K562 (cell line): ENCODE results near the gene VEGFA. TPM values are rescaled to one million over a fixed set of nuclear protein-coding genes. Genes with fewer than 3 reads are reported as not detected.

Source experiments
- ATAC-seq: fragments of 200-7000 bp; cut with Tn5 transposase; 3 replicates; pipeline ENCODE4 v1.9.1; 2020; ENCODE audit warnings: moderate library complexity
- BruUV-seq: library from RNA; stranded (reverse); fragments of 400-500 nt; replicated peaks from 2 replicates; lab custom pipeline; 2021; lab: Mats Ljungman, UMichigan
- CTCF ChIA-PET: fragments of 300-600 bp; formaldehyde crosslinking; extraction: SDS; loops from one replicate; lab custom pipeline; 2021; ENCODE audit warnings: low intra/inter-chr PET ratio; lab: Yijun Ruan, JAX
- POLR2A ChIA-PET: fragments of 300-600, 350-650 bp; sonication (Branson Sonifier 250); formaldehyde crosslinking; extraction: SDS; loops from one replicate; lab custom pipeline; 2021; ENCODE audit warnings: antibody characterized with exemption, inconsistent platforms; lab: Yijun Ruan, JAX
- DNase-seq, 4 experiments: peaks; one replicate each; pipeline versions ENCODE4 v3.0.0 to v3.0.0-alpha.2; 2011 to 2018; ENCODE audit warnings: low spot score in 3 of 4, mixed read lengths in 3 of 4; ENCODE audit errors: extremely low read depth in 1 of 4
- FAIRE-seq: peaks from 2 replicates; lab custom pipeline; 2011; peaks lifted over from hg19 to GRCh38; lab: Jason Lieb, UNC
- H2AFZ ChIP-seq: 2 replicates; pipeline ENCODE4 v1.6.0; 2011; ENCODE audit warnings: low read depth, low read length, control low read depth, inconsistent platforms
- H3K27ac ChIP-seq: fragments of 200-600 bp; 3 replicates; pipeline ENCODE4 v1.8.0; 2011; ENCODE audit warnings: low read depth, mild to moderate bottlenecking, control low read depth, inconsistent platforms, low read length, moderate library complexity, mixed read lengths; ENCODE audit errors: extremely low read depth
- H3K27me3 ChIP-seq, 2 experiments: fragments of 300-600 bp in 1 of 2; 2 replicates in 1 of 2; 3 replicates in 1 of 2; pipeline versions ENCODE4 v1.6.0 to v1.8.0; 2011; ENCODE audit warnings: inconsistent platforms in 2 of 2, low read length in 2 of 2, mild to moderate bottlenecking in 1 of 2, mixed read lengths in 1 of 2, moderate library complexity in 1 of 2; ENCODE audit not compliant: control insufficient read depth in 2 of 2, insufficient read depth in 2 of 2
- H3K36me3 ChIP-seq: fragments of 300-600 bp; 3 replicates; pipeline ENCODE4 v1.8.0; 2011; ENCODE audit warnings: mild to moderate bottlenecking, low read length, inconsistent platforms; ENCODE audit not compliant: control insufficient read depth, insufficient read depth
- H3K4me1 ChIP-seq, 2 experiments: fragments of 200-600 bp in 1 of 2; replicated peaks in 1 of 2; 2 replicates in 1 of 2; 3 replicates in 1 of 2; pipeline versions ENCODE4 v1.5.1 to v1.8.0; 2011; ENCODE audit warnings: inconsistent platforms in 2 of 2, low read length in 2 of 2, mild to moderate bottlenecking in 1 of 2, mixed read lengths in 1 of 2, moderate library complexity in 1 of 2; ENCODE audit not compliant: control insufficient read depth in 2 of 2, insufficient read depth in 2 of 2
- H3K4me2 ChIP-seq: 2 replicates; pipeline ENCODE4 v1.6.1; 2011; ENCODE audit warnings: low read length, control low read depth, inconsistent platforms, mixed read lengths; ENCODE audit not compliant: insufficient read depth
- H3K4me3 ChIP-seq: fragments of 200-600 bp; sonication (generic), shearing (Covaris generic); 2 replicates; pipeline ENCODE4 v1.5.1; 2016; ENCODE audit warnings: control low read depth, inconsistent platforms
- H3K79me2 ChIP-seq: fragments of 200-600 bp; 3 replicates; pipeline ENCODE4 v1.8.0; 2011; ENCODE audit warnings: low read length, inconsistent platforms; ENCODE audit not compliant: control insufficient read depth, insufficient read depth
- H3K9ac ChIP-seq, 2 experiments: 2 replicates each; pipeline versions ENCODE4 v1.6.0 to v1.6.1; 2011; ENCODE audit warnings: low read depth in 2 of 2, low read length in 2 of 2, control low read depth in 1 of 2, inconsistent platforms in 1 of 2, mild to moderate bottlenecking in 1 of 2, mixed read lengths in 1 of 2; ENCODE audit not compliant: insufficient read depth in 1 of 2
- H3K9me1 ChIP-seq: one replicate; pipeline ENCODE4 v1.6.0; 2011; ENCODE audit warnings: inconsistent platforms, mild to moderate bottlenecking, low read length, moderate library complexity; ENCODE audit not compliant: control insufficient read depth, insufficient read depth
- H3K9me3 ChIP-seq: replicated peaks from 2 replicates; pipeline ENCODE4 v1.5.1; 2011; ENCODE audit warnings: low read depth, low read length, inconsistent platforms; ENCODE audit not compliant: control insufficient read depth, insufficient read depth
- H4K20me1 ChIP-seq: replicated peaks from 2 replicates; pipeline ENCODE4 v1.6.1; 2011; ENCODE audit warnings: low read length, inconsistent platforms, mixed read lengths; ENCODE audit not compliant: control insufficient read depth, insufficient read depth
- ARHGAP35 ChIP-seq: fragments of 450-650 bp; IDR thresholded peaks from 2 replicates; pipeline ENCODE4 v1.6.1; 2018; ENCODE audit not compliant: partially characterized antibody
- CC2D1A ChIP-seq: fragments of 450-650 bp; IDR thresholded peaks from 2 replicates; pipeline ENCODE4 v1.6.1; 2017; ENCODE audit warnings: mild to moderate bottlenecking
- CREB1 ChIP-seq, 2 experiments: sonication (generic) in 1 of 2; formaldehyde crosslinking in 1 of 2; IDR thresholded peaks; 2 replicates each; pipeline versions ENCODE4 v1.6.1 to v1.8.0; 2012 to 2022; ENCODE audit warnings: inconsistent platforms in 1 of 2, mild to moderate bottlenecking in 1 of 2, missing genetic modification reagents in 1 of 2, moderate library complexity in 1 of 2
- HLTF ChIP-seq: fragments of 450-650 bp; IDR thresholded peaks from 2 replicates; pipeline ENCODE4 v1.6.1; 2016
- L3MBTL2 ChIP-seq: fragments of 450-650 bp; IDR thresholded peaks from 2 replicates; pipeline ENCODE4 v1.6.1; 2016; ENCODE audit warnings: mild to moderate bottlenecking, moderate library complexity
- OTX1 ChIP-seq: fragments of 450-650 bp; formaldehyde crosslinking; IDR thresholded peaks from 2 replicates; pipeline ENCODE4 v1.4.0; 2022; ENCODE audit warnings: mild to moderate bottlenecking
- PHTF2 ChIP-seq: fragments of 250-450 bp; sonication (Bioruptor Pico); IDR thresholded peaks from 2 replicates; pipeline ENCODE4 v1.5.0; 2021; ENCODE audit warnings: mild to moderate bottlenecking
- SMARCE1 ChIP-seq: fragments of 450-650 bp; IDR thresholded peaks from 2 replicates; pipeline ENCODE4 v1.7.1; 2016; ENCODE audit warnings: mild to moderate bottlenecking
- TCF3 ChIP-seq: sonication (generic); formaldehyde crosslinking; IDR thresholded peaks from 2 replicates; pipeline ENCODE4 v1.4.0; 2020; ENCODE audit warnings: mild to moderate bottlenecking, missing genetic modification reagents
- TRIM24 ChIP-seq, 2 experiments: fragments of 450-650 bp; IDR thresholded peaks; 2 replicates each; pipeline ENCODE4 v1.6.1; 2016
- XRCC4 ChIP-seq: IDR thresholded peaks from one replicate; pipeline ENCODE4 v1.6.1; 2011; ENCODE audit not compliant: insufficient read depth, insufficient read length; ENCODE audit errors: extremely low read depth
- WGBS: fragments of 100-300 bp; shearing (Covaris generic); methylation state at CpG from one replicate; pipeline ENCODE4 v1.1.6; 2016; ENCODE audit warnings: low coverage, mixed read lengths; ENCODE audit not compliant: insufficient coverage; ENCODE audit errors: missing lambda C conversion rate; 5-methylcytosine and 5-hydroxymethylcytosine counted together
- in situ Hi-C: fragments of 300-500 bp; cut with MboI; formaldehyde crosslinking; loops from 4 replicates; pipeline ENCODE4 v1.15.0; 2018; ENCODE audit warnings: inconsistent platforms, mixed read lengths
- intact Hi-C: fragments of 100-400 bp; cut with micrococcal nuclease; formaldehyde crosslinking; loops from 2 replicates; pipeline ENCODE4 v1.14.2; 2022
- polyA plus RNA-seq, 8 experiments: library from polyadenylated mRNA; depleted of rRNA in 4 of 8; stranded (reverse) in 5 of 8; unstranded in 3 of 8; fragments of >200 nt; fragmentation: Nextera tagmentation in 2 of 8; fragmentation: Illumina TruSeq in 1 of 8; extraction: Ambion mirVana in 2 of 8; extraction: Trizol in 1 of 8; gene quantifications; 2 replicates each; pipeline versions ENCODE4 v1.2.1 to v1.2.3, GENCODE V29; 2011 to 2014; ENCODE audit warnings: inconsistent platforms in 1 of 8, missing spikeins in 1 of 8
- total RNA-seq, 7 experiments: library from RNA; depleted of rRNA in 6 of 7; stranded (reverse); fragments of >200 nt in 6 of 7; fragmentation: Illumina TruSeq in 2 of 7; extraction: Trizol in 2 of 7; gene quantifications; 2 replicates each; pipeline versions ENCODE4 v1.2.1 to v1.2.3, GENCODE V29; 2011 to 2021; ENCODE audit warnings: low replicate concordance in 1 of 7
- TF ChIP-seq, protein P1 (sequence below): sonication (generic); formaldehyde crosslinking; IDR thresholded peaks from 2 replicates; pipeline ENCODE4 v1.8.0; 2022; ENCODE audit warnings: mild to moderate bottlenecking, missing genetic modification reagents, borderline replicate concordance
- TF ChIP-seq, protein P2 (sequence below): sonication (generic); formaldehyde crosslinking; IDR thresholded peaks from 2 replicates; pipeline ENCODE4 v1.9.0; 2022; ENCODE audit warnings: mild to moderate bottlenecking, missing genetic modification reagents
- TF ChIP-seq, protein P3 (sequence below): fragments of 450-650 bp; formaldehyde crosslinking; IDR thresholded peaks from 2 replicates; pipeline ENCODE4 v1.4.0; 2022; ENCODE audit warnings: missing genetic modification characterization
- TF ChIP-seq, protein P4 (sequence below): sonication (generic); formaldehyde crosslinking; IDR thresholded peaks from 2 replicates; pipeline ENCODE4 v1.8.1; 2022; ENCODE audit warnings: missing genetic modification reagents

Gene VEGFA
- total and polyA plus RNA-seq, 9 of the 15 experiments (the other 6 are each of a cell fraction or from before 2014, with no cell fraction given): 14.0 to 271 (median 124) TPM

DNA sequence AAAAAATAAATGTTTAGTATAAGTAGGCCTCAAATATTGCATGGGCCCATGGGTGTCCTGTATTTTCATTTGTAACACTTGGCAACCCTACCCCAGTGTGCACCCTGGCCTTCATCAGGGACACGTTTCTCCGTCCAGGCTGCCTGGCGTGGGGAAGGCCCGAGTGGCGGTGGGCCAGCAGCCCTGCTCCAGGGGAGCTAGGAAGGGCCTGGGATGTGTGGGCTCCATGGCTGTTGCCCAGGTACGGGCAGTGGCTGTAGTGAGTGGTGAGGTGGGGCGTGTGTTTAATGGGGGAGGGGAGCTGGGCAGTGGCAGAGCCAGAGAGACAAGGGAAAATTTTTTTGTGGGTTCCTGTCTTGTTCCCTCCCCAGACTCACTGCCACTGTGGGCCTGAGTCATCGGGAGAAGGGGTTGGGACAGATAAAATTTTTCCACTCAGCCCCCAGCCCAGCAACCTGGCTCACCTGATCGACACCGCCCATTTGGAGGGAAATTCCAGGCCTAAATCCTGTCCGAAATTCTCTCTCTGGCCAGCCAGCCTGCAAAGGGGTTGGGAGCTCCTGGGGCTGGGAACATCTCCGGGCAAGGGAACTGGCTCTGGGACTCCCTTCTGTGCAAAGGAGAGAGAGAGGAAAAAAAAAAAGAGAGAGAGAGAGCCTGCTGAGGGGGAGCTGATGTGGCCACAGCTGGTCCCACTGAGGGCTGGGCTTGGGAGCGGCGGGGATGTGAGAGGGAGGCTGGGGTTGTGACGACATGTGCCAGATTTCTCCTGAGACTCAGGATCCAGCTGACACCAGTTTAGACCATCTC is 32.5 kb upstream of the VEGFA start (continued):
- TF ChIP-seq, protein P1, sequence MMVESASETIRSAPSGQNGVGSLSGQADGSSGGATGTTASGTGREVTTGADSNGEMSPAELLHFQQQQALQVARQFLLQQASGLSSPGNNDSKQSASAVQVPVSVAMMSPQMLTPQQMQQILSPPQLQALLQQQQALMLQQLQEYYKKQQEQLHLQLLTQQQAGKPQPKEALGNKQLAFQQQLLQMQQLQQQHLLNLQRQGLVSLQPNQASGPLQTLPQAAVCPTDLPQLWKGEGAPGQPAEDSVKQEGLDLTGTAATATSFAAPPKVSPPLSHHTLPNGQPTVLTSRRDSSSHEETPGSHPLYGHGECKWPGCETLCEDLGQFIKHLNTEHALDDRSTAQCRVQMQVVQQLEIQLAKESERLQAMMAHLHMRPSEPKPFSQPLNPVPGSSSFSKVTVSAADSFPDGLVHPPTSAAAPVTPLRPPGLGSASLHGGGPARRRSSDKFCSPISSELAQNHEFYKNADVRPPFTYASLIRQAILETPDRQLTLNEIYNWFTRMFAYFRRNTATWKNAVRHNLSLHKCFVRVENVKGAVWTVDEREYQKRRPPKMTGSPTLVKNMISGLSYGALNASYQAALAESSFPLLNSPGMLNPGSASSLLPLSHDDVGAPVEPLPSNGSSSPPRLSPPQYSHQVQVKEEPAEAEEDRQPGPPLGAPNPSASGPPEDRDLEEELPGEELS (CRISPR knock-in tag): no peak

DNA sequence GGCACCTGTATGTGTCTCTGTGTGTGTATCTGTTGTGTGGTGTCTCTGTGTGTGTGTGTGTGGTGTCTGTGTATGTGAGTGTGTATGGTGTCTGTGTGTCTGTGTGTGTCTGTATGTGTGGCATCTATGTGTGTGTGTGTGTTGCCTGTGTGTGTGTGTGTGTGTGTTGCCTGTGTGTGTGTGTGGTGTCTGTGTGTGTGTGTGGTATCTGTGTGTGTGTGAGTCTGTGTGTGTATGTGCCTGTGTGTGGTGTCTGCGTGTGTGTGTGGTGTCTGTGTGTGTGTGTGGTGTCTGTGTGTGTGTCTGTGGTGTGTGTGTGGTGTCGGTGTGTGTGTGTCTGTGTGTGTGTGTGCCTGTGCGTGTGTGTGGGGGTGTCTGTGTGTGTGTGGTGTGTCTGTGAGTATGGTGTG is 31.7 kb upstream of the VEGFA start:
- H3K27ac ChIP-seq: no peak overlapping the region; the same call in 2 of the 3 replicates
- no peaks in the 10 kb centered on the region for H3K79me2 ChIP-seq
- CTCF ChIA-PET: no interaction called here
- DNase-seq (no peak), FAIRE-seq (no peak), ATAC-seq (no peak)
- H3K4me1 ChIP-seq: peaks cover 30 to 40% of the 10 kb centered on the region in 2 experiments
- no peak overlapping the region for H2AFZ ChIP-seq
- H3K9ac ChIP-seq: no peak overlapping the region
- BruUV-seq: no TSS peak
- WGBS: 57% methylated on average over 3 of the region's 3 CpGs
- H3K9me1 ChIP-seq: peaks cover 3% of the 10 kb centered on the region
- POLR2A ChIA-PET: interaction anchor here (1.0 kb wide), 1 partner anchor 588 kb away, joined by 4 read pairs; no protein-coding TSS in a partner anchor
- intact Hi-C loops: no loop called here
- H3K4me2 ChIP-seq: no peak overlapping the region; the same call in 1 of the 2 replicates
- in situ Hi-C loops: no loop called here
- H3K36me3 ChIP-seq: no peaks in the 10 kb centered on the region
- H4K20me1 ChIP-seq: no peaks in the 10 kb centered on the region
- H3K27me3 ChIP-seq: no peaks in the 10 kb centered on the region; a peak in 1 of 5 replicates
- H3K4me3 ChIP-seq: no peak overlapping the region
- no peaks in the 10 kb centered on the region for H3K9me3 ChIP-seq
- TF ChIP-seq TCF3 (CRISPR knock-in tag) (no peak), OTX1 (CRISPR knock-in tag) (peak; percentile 63; the same call in 1 of the 2 replicates), PHTF2 (CRISPR knock-in tag) (no peak), CC2D1A (0 out of 2 replicates have a peak, but pooled peaks have one; percentile 10), CREB1 (IDR thresholded peaks at IDR 0.05) (no peak), CREB1 (CRISPR knock-in tag; IDR thresholded peaks at IDR 0.05) (no peak), XRCC4 (no peak), L3MBTL2 (no peak), HLTF (0 out of 2 replicates have a peak, but pooled peaks have one; percentile 24), ARHGAP35 (peak; percentile 65), SMARCE1 (no peak), TRIM24 (IDR thresholded peaks at IDR 0.05) (peak in 1 of 2 experiments; percentile 25; a peak in 2 of 4 replicates)
- TF ChIP-seq, protein P2, sequence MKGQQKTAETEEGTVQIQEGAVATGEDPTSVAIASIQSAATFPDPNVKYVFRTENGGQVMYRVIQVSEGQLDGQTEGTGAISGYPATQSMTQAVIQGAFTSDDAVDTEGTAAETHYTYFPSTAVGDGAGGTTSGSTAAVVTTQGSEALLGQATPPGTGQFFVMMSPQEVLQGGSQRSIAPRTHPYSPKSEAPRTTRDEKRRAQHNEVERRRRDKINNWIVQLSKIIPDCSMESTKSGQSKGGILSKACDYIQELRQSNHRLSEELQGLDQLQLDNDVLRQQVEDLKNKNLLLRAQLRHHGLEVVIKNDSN: no peak
- TF ChIP-seq, protein P3, sequence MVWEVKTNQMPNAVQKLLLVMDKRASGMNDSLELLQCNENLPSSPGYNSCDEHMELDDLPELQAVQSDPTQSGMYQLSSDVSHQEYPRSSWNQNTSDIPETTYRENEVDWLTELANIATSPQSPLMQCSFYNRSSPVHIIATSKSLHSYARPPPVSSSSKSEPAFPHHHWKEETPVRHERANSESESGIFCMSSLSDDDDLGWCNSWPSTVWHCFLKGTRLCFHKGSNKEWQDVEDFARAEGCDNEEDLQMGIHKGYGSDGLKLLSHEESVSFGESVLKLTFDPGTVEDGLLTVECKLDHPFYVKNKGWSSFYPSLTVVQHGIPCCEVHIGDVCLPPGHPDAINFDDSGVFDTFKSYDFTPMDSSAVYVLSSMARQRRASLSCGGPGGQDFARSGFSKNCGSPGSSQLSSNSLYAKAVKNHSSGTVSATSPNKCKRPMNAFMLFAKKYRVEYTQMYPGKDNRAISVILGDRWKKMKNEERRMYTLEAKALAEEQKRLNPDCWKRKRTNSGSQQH (CRISPR knock-in tag): peak; percentile 93; the same call in 1 of the 2 replicates
- TF ChIP-seq, protein P4, sequence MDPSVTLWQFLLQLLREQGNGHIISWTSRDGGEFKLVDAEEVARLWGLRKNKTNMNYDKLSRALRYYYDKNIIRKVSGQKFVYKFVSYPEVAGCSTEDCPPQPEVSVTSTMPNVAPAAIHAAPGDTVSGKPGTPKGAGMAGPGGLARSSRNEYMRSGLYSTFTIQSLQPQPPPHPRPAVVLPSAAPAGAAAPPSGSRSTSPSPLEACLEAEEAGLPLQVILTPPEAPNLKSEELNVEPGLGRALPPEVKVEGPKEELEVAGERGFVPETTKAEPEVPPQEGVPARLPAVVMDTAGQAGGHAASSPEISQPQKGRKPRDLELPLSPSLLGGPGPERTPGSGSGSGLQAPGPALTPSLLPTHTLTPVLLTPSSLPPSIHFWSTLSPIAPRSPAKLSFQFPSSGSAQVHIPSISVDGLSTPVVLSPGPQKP (CRISPR knock-in tag): no peak
